SK-N-MC (cell line): ENCODE results near the gene RPL38.

Experiments used
- EZH2 ChIP-seq: fragments of 200-600 bp; sonication (generic); IDR thresholded peaks from one replicate; pipeline ENCODE4 v1.6.1; 2017; ENCODE audit warnings: antibody characterized with exemption
- POLR2AphosphoS5 ChIP-seq: IDR thresholded peaks from 2 replicates; pipeline ENCODE4 v1.6.1; 2012; ENCODE audit warnings: mild to moderate bottlenecking, low read depth, low read length, borderline replicate concordance

DNA sequence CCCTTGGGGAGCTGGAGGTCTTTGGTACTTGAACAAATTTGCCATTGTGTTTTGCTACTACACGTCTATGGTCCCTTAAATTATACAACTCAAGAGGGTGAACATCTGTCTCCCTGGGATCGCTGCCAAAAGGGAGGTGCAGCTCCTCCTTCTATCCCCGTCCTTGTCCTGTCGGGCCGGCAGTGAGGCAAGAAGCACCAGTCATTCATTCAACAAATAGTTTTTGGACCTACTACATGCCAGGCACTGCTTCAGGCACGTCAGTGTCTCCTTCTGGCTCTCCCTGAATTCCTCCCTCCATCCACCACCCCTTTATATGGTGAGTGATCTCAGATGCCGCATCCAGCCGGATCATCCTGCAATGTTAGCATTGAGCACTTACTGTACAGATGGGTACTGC, 2.2 kb upstream of the RPL38 start:
- TF ChIP-seq POLR2AphosphoS5 = no peak
- no peak for TF ChIP-seq EZH2
